SK-N-SH (cell line): ENCODE measurements around the gene LRRK2. TPM values are rescaled to one million over a fixed set of nuclear protein-coding genes. Genes with fewer than 3 reads are reported as not detected.
A peak's percentile ranks its signal among the peaks of the same experiment; 100 is the strongest.

ENCODE experiments used
- CTCF ChIA-PET: fragments of 300-600, 350-600 bp; formaldehyde crosslinking; extraction: SDS; loops from one replicate; lab custom pipeline; 2021; lab: Yijun Ruan, JAX
- POLR2A ChIA-PET: fragments of 350-600 bp; sonication (Branson Sonifier 250); formaldehyde crosslinking; extraction: SDS; loops from one replicate; lab custom pipeline; 2020; ENCODE audit warnings: antibody characterized with exemption, inconsistent platforms; lab: Yijun Ruan, JAX
- DNase-seq: peaks from one replicate; pipeline ENCODE4 v3.0.0; 2012
- H2AFZ ChIP-seq: fragments of 200-600 bp; sonication (generic); 2 replicates; pipeline ENCODE4 v1.8.1; 2016; ENCODE audit warnings: antibody characterized with exemption, mild to moderate bottlenecking, low read depth
- H3F3A ChIP-seq: fragments of 200-600 bp; sonication (generic); replicated peaks from 2 replicates; pipeline ENCODE3; 2016; ENCODE audit warnings: antibody characterized with exemption, mild to moderate bottlenecking; ENCODE audit not compliant: insufficient read depth
- H3K27ac ChIP-seq, 2 experiments: fragments of 200-500 bp in 1 of 2; fragments of 200-600 bp in 1 of 2; sonication (Bioruptor generic) in 1 of 2; sonication (generic), shearing (Covaris generic) in 1 of 2; 2 replicates each; pipeline versions ENCODE4 v1.5.1 to v1.6.1; 2014 to 2016; ENCODE audit warnings: low read depth in 2 of 2, inconsistent platforms in 1 of 2, low read length in 1 of 2, mild to moderate bottlenecking in 1 of 2, mixed read lengths in 1 of 2
- H3K27me3 ChIP-seq: fragments of 200-600 bp; sonication (generic), shearing (Covaris generic); 2 replicates; pipeline ENCODE4 v1.6.1; 2016; ENCODE audit warnings: mixed run types; ENCODE audit not compliant: insufficient read depth
- H3K36me3 ChIP-seq, 2 experiments: fragments of 200-500 bp in 1 of 2; fragments of 200-600 bp in 1 of 2; sonication (Bioruptor generic) in 1 of 2; sonication (generic) in 1 of 2; replicated peaks in 1 of 2; 2 replicates each; pipeline versions ENCODE3 to v1.5.1; 2014 to 2016; ENCODE audit warnings: low read length in 1 of 2, mild to moderate bottlenecking in 1 of 2; ENCODE audit not compliant: insufficient read depth in 2 of 2, control insufficient read depth in 1 of 2
- H3K4me1 ChIP-seq, 2 experiments: fragments of 200-500 bp in 1 of 2; fragments of 200-600 bp in 1 of 2; sonication (Bioruptor generic) in 1 of 2; sonication (generic), shearing (Covaris generic) in 1 of 2; 2 replicates each; pipeline versions ENCODE4 v1.5.1 to v1.6.1; 2014 to 2016; ENCODE audit warnings: low read depth in 1 of 2, low read length in 1 of 2, mixed run types in 1 of 2; ENCODE audit not compliant: insufficient read depth in 2 of 2, control insufficient read depth in 1 of 2
- H3K4me2 ChIP-seq: fragments of 200-600 bp; sonication (generic), shearing (Covaris generic); 2 replicates; pipeline ENCODE4 v1.6.1; 2017; ENCODE audit warnings: mixed run types
- H3K4me3 ChIP-seq, 2 experiments: fragments of 200-500 bp in 1 of 2; fragments of 200-600 bp in 1 of 2; sonication (Bioruptor generic) in 1 of 2; sonication (generic), shearing (Covaris generic) in 1 of 2; 2 replicates each; pipeline versions ENCODE4 v1.5.1 to v1.8.1; 2014 to 2016; ENCODE audit warnings: low read depth in 2 of 2, inconsistent platforms in 1 of 2, low read length in 1 of 2, mild to moderate bottlenecking in 1 of 2, mixed read lengths in 1 of 2, moderate library complexity in 1 of 2
- H3K79me2 ChIP-seq: fragments of 200-600 bp; sonication (generic); 2 replicates; pipeline ENCODE4 v1.8.1; 2017; ENCODE audit warnings: mild to moderate bottlenecking; ENCODE audit not compliant: insufficient read depth
- H3K9ac ChIP-seq: fragments of 200-600 bp; sonication (generic); 2 replicates; pipeline ENCODE4 v1.6.1; 2017; ENCODE audit warnings: mixed run types
- H3K9me2 ChIP-seq: fragments of 200-600 bp; sonication (generic); 2 replicates; pipeline ENCODE4 v1.6.1; 2017; ENCODE audit warnings: mixed run types
- H3K9me3 ChIP-seq: fragments of 200-600 bp; sonication (generic); 2 replicates; pipeline ENCODE4 v1.6.1; 2017; ENCODE audit warnings: mixed run types, mild to moderate bottlenecking, moderate library complexity
- H4K20me1 ChIP-seq: fragments of 200-600 bp; sonication (generic); 2 replicates; pipeline ENCODE4 v1.6.1; 2017; ENCODE audit warnings: mild to moderate bottlenecking, mixed run types; ENCODE audit not compliant: insufficient read depth
- CTCF ChIP-seq: fragments of 200-600 bp; sonication (generic); IDR thresholded peaks from 2 replicates; pipeline ENCODE4 v1.6.1; 2017; ENCODE audit warnings: antibody characterized with exemption, mild to moderate bottlenecking, moderate library complexity
- MAX ChIP-seq: IDR thresholded peaks from 2 replicates; pipeline ENCODE4 v1.4.0; 2012; ENCODE audit warnings: low read depth
- NRF1 ChIP-seq: IDR thresholded peaks from 2 replicates; pipeline ENCODE4 v1.6.1; 2012; ENCODE audit warnings: low read depth, mild to moderate bottlenecking, low read length
- POLR2AphosphoS5 ChIP-seq: IDR thresholded peaks from 2 replicates; pipeline ENCODE4 v1.6.1; 2012; ENCODE audit warnings: low read depth, low read length
- RAD21 ChIP-seq: IDR thresholded peaks from 2 replicates; pipeline ENCODE4 v1.6.1; 2012; ENCODE audit warnings: mild to moderate bottlenecking, low read length
- RFX5 ChIP-seq: IDR thresholded peaks from 2 replicates; pipeline ENCODE4 v1.6.1; 2012; ENCODE audit warnings: mild to moderate bottlenecking, improper control_type of control experiment, low read length
- SMC3 ChIP-seq: IDR thresholded peaks from 2 replicates; pipeline ENCODE4 v1.6.1; 2012; ENCODE audit warnings: low read depth, low read length, improper control_type of control experiment
- TAF1 ChIP-seq: IDR thresholded peaks from 2 replicates; pipeline ENCODE4 v1.6.1; 2012; ENCODE audit warnings: low read depth, mild to moderate bottlenecking, low read length, moderate library complexity, borderline replicate concordance
- YY1 ChIP-seq: IDR thresholded peaks from 2 replicates; pipeline ENCODE4 v1.4.0; 2012; ENCODE audit warnings: low read depth, mild to moderate bottlenecking
- ZBTB33 ChIP-seq: IDR thresholded peaks from 2 replicates; pipeline ENCODE4 v1.4.0; 2012; ENCODE audit warnings: low read depth, borderline replicate concordance
- WGBS: methylation state at CpG from one replicate; pipeline ENCODE4 v1.1.6; 2017; ENCODE audit warnings: low lambda C conversion rate; 5-methylcytosine and 5-hydroxymethylcytosine counted together
- polyA plus RNA-seq, 3 experiments: library from polyadenylated mRNA; depleted of rRNA; stranded (reverse); fragments of >200 nt; gene quantifications; 2 replicates each; pipeline ENCODE4 v1.2.3, GENCODE V29; 2012
- TF ChIP-seq, protein P1 (sequence below): IDR thresholded peaks from 2 replicates; pipeline ENCODE4 v1.6.1; 2012; ENCODE audit warnings: mild to moderate bottlenecking, low read depth, low read length, moderate library complexity

LRRK2 gene
- polyA plus RNA-seq, 1 of the 3 experiments (the other 2 are of a cell fraction): 0.08 TPM

DNA sequence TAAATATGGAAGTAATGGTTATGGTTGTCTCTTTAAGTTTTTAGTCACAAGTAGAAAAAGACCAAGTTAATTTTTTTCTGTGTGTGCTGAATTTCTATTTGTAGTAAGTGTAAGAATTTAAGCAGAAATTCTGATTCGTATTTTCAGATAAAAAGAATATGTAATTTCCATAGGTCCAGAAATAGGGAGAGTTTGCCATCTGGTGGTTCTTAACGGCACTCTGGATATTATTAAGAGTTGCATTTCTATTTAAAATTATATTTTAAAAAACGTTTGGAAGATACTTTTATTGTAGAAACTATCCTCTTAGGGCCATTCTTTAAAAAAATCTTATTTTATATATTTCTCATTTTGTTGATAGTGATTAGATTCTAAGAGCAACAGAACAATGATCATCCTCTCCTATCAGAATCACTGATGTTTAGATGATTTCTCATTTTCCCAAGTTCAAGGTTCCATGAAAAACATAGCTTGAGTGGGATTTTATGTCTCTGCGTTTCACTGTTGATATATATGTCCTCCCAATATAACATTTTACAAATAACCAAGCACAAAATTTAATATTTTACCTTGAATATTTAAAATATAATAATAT is 88.3 kb downstream of the LRRK2 start:
- no peak overlapping the region for H2AFZ ChIP-seq
- no peaks in the 10 kb centered on the region for H3F3A ChIP-seq
- TF ChIP-seq MAX (no peak), CTCF (peak; percentile 60), YY1 (no peak), TAF1 (no peak), RAD21 (peak; percentile 79), NRF1 (no peak), RFX5 (no peak), POLR2AphosphoS5 (no peak), SMC3 (peak; percentile 42; the same call in 1 of the 2 replicates), ZBTB33 (no peak)
- TF ChIP-seq, protein P1, sequence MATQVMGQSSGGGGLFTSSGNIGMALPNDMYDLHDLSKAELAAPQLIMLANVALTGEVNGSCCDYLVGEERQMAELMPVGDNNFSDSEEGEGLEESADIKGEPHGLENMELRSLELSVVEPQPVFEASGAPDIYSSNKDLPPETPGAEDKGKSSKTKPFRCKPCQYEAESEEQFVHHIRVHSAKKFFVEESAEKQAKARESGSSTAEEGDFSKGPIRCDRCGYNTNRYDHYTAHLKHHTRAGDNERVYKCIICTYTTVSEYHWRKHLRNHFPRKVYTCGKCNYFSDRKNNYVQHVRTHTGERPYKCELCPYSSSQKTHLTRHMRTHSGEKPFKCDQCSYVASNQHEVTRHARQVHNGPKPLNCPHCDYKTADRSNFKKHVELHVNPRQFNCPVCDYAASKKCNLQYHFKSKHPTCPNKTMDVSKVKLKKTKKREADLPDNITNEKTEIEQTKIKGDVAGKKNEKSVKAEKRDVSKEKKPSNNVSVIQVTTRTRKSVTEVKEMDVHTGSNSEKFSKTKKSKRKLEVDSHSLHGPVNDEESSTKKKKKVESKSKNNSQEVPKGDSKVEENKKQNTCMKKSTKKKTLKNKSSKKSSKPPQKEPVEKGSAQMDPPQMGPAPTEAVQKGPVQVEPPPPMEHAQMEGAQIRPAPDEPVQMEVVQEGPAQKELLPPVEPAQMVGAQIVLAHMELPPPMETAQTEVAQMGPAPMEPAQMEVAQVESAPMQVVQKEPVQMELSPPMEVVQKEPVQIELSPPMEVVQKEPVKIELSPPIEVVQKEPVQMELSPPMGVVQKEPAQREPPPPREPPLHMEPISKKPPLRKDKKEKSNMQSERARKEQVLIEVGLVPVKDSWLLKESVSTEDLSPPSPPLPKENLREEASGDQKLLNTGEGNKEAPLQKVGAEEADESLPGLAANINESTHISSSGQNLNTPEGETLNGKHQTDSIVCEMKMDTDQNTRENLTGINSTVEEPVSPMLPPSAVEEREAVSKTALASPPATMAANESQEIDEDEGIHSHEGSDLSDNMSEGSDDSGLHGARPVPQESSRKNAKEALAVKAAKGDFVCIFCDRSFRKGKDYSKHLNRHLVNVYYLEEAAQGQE: no peak
- H4K20me1 ChIP-seq: no peaks in the 10 kb centered on the region
- ChIA-PET CTCF (interaction anchor here (0.6 to 5.2 kb wide), 23 partner anchors 10 to 551 kb away, joined by 3 to 46 read pairs (median 3); partner anchors contain the start of gene LRRK2), POLR2A (no interaction called here)
- no peak overlapping the region for H3K9ac ChIP-seq
- H3K36me3 ChIP-seq: no peaks in the 10 kb centered on the region
- no peaks in the 10 kb centered on the region for H3K9me3 ChIP-seq
- H3K27ac ChIP-seq: no peak overlapping the region
- no peak overlapping the region for H3K4me2 ChIP-seq
- WGBS: 22% methylated on average over 4 of the region's 4 CpGs
- DNase-seq: peak; percentile 14
- no peak overlapping the region for H3K4me3 ChIP-seq
- no peaks in the 10 kb centered on the region for H3K27me3 ChIP-seq
- H3K79me2 ChIP-seq: no peaks in the 10 kb centered on the region
- H3K9me2 ChIP-seq: no peaks in the 10 kb centered on the region
- H3K4me1 ChIP-seq: no peaks in the 10 kb centered on the region
